HepG2 (cell line): ENCODE measurements around the gene KDM4B. TPM values are rescaled to one million over a fixed set of nuclear protein-coding genes. Genes with fewer than 3 reads are reported as not detected.
A peak's percentile ranks its signal among the peaks of the same experiment; 100 is the strongest.

Experiments used
- CBX1 ChIP-seq: IDR thresholded peaks from one replicate; pipeline ENCODE4 v1.6.1; 2016; ENCODE audit warnings: antibody characterized with exemption, low read depth
- FOXJ3 ChIP-seq: sonication (generic); formaldehyde crosslinking; IDR thresholded peaks from 2 replicates; pipeline ENCODE4 v1.4.0; 2020; ENCODE audit warnings: missing genetic modification reagents, mild to moderate bottlenecking, borderline replicate concordance
- HCFC1 ChIP-seq: fragments of 150-350 bp; IDR thresholded peaks from 2 replicates; pipeline ENCODE4 v1.6.1; 2014; ENCODE audit warnings: low read depth, low read length
- JUND ChIP-seq: sonication (generic); formaldehyde crosslinking; IDR thresholded peaks from 2 replicates; pipeline ENCODE4 v1.8.0; 2022; ENCODE audit warnings: mild to moderate bottlenecking, missing genetic modification reagents
- PRMT3 ChIP-seq: sonication (generic); formaldehyde crosslinking; IDR thresholded peaks from 2 replicates; pipeline ENCODE4 v1.8.1; 2022; ENCODE audit warnings: low read depth, mild to moderate bottlenecking, moderate library complexity, missing genetic modification reagents, borderline replicate concordance
- ZBTB8A ChIP-seq: sonication (generic); formaldehyde crosslinking; IDR thresholded peaks from 2 replicates; pipeline ENCODE4 v1.4.0; 2020; ENCODE audit warnings: mild to moderate bottlenecking, low read depth, missing genetic modification reagents, borderline replicate concordance
- ZNF263 ChIP-seq: sonication (generic); formaldehyde crosslinking; IDR thresholded peaks from 2 replicates; pipeline ENCODE4 v1.4.0; 2020; ENCODE audit warnings: missing genetic modification reagents
- ZNF382 ChIP-seq: sonication (generic); formaldehyde crosslinking; IDR thresholded peaks from 2 replicates; pipeline ENCODE4 v1.5.0; 2020; ENCODE audit warnings: missing genetic modification reagents, mild to moderate bottlenecking, borderline replicate concordance
- polyA plus RNA-seq, 8 experiments: library from polyadenylated mRNA; depleted of rRNA in 3 of 8; stranded (reverse) in 7 of 8; unstranded in 1 of 8; fragments of >200 nt; fragmentation: Illumina TruSeq in 4 of 8; extraction: Trizol in 4 of 8; gene quantifications; 2 replicates each; pipeline versions ENCODE4 v1.2.1 to v1.2.3, GENCODE V29; 2011 to 2016; ENCODE audit warnings: low read depth in 4 of 8, missing spikeins in 1 of 8, mixed read lengths in 1 of 8; ENCODE audit not compliant: insufficient read depth in 1 of 8
- total RNA-seq, 5 experiments: library from RNA; depleted of rRNA; stranded (reverse); fragments of >200 nt; fragmentation: Illumina TruSeq; extraction: Trizol; gene quantifications; 2 replicates each; pipeline ENCODE4 v1.2.3, GENCODE V29; 2016; ENCODE audit warnings: low read depth in 1 of 5
- TF ChIP-seq, protein P1 (sequence below): sonication (generic); formaldehyde crosslinking; IDR thresholded peaks from 2 replicates; pipeline ENCODE4 v1.4.0; 2020; ENCODE audit warnings: mild to moderate bottlenecking, missing genetic modification reagents
- TF ChIP-seq, protein P2 (sequence below): sonication (generic); formaldehyde crosslinking; IDR thresholded peaks from 2 replicates; pipeline ENCODE4 v1.4.0; 2020; ENCODE audit warnings: low read depth, missing genetic modification reagents
- TF ChIP-seq, protein P3 (sequence below): IDR thresholded peaks from 2 replicates; pipeline ENCODE4 v1.6.1; 2016
- TF ChIP-seq, protein P4 (sequence below): sonication (generic); formaldehyde crosslinking; IDR thresholded peaks from 2 replicates; pipeline ENCODE4 v1.5.1; 2020; ENCODE audit warnings: mild to moderate bottlenecking, missing genetic modification reagents, moderate library complexity
- TF ChIP-seq, protein P5 (sequence below): sonication (generic); formaldehyde crosslinking; IDR thresholded peaks from 2 replicates; pipeline ENCODE4 v1.4.0; 2020; ENCODE audit warnings: mild to moderate bottlenecking, missing genetic modification reagents

KDM4B gene
- total and polyA plus RNA-seq, 2 of the 13 experiments (the other 11 are each of a cell fraction or from before 2014, with no cell fraction given), result 4.9 to 14.6 TPM

DNA sequence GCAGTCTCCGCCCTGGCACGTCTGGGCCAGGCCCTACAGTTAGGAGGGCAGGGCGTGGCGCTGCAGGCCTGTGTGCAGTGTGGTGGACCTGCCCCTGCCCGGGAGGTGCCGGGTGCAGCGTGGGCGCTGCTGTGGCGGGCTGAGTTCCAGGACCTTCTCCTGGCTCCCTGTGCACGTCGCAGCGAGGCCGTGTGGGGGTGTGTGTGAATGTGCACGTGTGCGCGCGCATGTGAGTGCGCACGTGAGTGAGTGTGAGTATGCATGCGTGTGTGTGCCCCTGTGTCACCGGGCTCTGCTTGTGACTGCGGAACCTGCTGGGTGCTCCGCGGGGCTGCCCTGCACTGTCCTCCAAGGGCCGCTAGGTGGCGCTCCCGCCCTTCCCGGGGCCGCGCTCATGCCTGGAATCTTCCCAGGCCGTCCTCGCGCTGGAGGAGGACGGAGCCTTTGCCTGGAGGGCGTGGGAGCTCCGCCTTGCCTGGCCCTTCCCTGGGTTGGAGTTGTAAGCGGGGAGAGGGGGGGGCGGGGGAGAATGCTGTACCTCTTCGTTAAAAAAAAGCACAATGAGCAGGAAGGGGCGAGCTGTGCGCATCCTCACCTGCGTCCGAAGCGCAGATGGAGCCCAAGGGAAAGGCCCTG lies 79.3 kb downstream of the KDM4B start (continued):
- TF ChIP-seq, protein P1, sequence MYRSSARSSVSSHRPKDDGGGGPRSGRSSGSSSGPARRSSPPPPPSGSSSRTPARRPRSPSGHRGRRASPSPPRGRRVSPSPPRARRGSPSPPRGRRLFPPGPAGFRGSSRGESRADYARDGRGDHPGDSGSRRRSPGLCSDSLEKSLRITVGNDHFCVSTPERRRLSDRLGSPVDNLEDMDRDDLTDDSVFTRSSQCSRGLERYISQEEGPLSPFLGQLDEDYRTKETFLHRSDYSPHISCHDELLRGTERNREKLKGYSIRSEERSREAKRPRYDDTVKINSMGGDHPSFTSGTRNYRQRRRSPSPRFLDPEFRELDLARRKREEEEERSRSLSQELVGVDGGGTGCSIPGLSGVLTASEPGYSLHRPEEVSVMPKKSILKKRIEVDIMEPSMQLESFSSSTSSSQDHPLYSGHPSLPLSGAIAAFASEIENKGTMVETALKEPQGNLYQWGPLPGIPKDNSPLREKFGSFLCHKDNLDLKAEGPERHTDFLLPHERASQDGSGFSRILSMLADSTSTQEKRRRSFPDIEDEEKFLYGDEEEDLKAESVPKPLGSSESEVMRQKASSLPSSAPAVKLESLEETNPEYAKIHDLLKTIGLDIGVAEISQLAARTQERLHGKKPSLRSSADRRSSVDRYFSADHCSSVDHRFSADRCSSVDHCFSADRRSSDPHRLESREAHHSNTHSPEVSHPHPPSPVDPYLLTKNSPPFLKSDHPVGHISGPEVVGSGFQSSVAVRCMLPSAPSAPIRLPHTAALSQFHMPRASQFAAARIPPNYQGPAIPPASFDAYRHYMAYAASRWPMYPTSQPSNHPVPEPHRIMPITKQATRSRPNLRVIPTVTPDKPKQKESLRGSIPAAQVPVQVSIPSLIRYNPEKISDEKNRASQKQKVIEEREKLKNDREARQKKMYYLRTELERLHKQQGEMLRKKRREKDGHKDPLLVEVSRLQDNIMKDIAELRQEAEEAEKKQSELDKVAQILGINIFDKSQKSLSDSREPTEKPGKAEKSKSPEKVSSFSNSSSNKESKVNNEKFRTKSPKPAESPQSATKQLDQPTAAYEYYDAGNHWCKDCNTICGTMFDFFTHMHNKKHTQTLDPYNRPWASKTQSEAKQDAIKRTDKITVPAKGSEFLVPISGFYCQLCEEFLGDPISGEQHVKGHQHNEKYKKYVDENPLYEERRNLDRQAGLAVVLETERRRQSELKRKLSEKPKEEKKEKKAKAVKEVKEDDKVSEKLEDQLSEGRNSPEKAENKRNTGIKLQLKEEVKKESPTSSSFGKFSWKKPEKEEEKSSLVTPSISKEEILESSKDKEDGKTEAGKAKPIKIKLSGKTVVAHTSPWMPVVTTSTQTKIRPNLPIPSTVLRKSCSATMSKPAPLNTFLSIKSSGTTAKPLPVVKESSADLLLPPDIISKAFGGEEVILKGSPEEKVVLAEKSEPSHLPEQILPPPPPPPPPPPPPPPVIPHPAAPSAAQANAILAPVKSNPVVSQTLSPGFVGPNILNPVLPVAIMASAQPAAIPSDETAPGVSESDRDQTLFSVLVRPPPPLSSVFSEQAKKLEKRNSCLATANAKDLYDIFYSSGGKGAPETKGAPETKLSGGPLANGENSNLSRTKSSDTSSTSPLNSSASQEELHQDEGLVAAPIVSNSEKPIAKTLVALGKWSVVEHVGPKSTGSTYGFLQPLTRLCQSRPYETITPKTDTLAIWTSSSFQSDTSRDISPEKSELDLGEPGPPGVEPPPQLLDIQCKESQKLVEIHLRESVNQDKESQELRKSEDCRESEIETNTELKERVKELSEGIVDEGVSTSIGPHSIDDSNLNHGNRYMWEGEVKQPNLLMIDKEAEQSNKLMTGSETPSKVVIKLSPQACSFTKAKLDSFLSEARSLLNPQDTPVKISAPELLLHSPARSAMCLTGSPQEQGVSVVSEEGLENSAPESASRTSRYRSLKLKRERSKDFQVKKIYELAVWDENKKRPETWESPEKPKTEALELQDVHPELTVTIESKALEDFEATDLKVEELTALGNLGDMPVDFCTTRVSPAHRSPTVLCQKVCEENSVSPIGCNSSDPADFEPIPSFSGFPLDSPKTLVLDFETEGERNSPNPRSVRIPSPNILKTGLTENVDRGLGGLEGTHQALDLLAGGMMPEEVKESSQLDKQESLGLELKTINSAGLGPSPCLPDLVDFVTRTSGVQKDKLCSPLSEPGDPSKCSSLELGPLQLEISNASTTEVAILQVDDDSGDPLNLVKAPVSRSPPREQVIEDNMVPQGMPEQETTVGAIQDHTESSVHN (CRISPR knock-in tag), result peak; percentile 48; the same call in 1 of the 2 replicates
- TF ChIP-seq ZNF382 (CRISPR knock-in tag) (no peak), JUND (CRISPR knock-in tag) (0 out of 2 replicates have a peak, but pooled peaks have one; percentile 12), CBX1 (no peak), HCFC1 (no peak), FOXJ3 (CRISPR knock-in tag) (no peak), ZBTB8A (CRISPR knock-in tag) (no peak), PRMT3 (CRISPR knock-in tag) (no peak), ZNF263 (CRISPR knock-in tag) (peak; percentile 79)
- TF ChIP-seq, protein P2, sequence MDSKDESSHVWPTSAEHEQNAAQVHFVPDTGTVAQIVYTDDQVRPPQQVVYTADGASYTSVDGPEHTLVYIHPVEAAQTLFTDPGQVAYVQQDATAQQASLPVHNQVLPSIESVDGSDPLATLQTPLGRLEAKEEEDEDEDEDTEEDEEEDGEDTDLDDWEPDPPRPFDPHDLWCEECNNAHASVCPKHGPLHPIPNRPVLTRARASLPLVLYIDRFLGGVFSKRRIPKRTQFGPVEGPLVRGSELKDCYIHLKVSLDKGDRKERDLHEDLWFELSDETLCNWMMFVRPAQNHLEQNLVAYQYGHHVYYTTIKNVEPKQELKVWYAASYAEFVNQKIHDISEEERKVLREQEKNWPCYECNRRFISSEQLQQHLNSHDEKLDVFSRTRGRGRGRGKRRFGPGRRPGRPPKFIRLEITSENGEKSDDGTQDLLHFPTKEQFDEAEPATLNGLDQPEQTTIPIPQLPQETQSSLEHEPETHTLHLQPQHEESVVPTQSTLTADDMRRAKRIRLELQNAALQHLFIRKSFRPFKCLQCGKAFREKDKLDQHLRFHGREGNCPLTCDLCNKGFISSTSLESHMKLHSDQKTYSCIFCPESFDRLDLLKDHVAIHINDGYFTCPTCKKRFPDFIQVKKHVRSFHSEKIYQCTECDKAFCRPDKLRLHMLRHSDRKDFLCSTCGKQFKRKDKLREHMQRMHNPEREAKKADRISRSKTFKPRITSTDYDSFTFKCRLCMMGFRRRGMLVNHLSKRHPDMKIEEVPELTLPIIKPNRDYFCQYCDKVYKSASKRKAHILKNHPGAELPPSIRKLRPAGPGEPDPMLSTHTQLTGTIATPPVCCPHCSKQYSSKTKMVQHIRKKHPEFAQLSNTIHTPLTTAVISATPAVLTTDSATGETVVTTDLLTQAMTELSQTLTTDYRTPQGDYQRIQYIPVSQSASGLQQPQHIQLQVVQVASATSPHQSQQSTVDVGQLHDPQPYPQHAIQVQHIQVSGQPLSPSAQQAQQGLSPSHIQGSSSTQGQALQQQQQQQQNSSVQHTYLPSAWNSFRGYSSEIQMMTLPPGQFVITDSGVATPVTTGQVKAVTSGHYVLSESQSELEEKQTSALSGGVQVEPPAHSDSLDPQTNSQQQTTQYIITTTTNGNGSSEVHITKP, result no peak
- TF ChIP-seq, protein P3, sequence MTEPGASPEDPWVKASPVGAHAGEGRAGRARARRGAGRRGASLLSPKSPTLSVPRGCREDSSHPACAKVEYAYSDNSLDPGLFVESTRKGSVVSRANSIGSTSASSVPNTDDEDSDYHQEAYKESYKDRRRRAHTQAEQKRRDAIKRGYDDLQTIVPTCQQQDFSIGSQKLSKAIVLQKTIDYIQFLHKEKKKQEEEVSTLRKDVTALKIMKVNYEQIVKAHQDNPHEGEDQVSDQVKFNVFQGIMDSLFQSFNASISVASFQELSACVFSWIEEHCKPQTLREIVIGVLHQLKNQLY (CRISPR knock-in tag), result no peak
- TF ChIP-seq, protein P4, sequence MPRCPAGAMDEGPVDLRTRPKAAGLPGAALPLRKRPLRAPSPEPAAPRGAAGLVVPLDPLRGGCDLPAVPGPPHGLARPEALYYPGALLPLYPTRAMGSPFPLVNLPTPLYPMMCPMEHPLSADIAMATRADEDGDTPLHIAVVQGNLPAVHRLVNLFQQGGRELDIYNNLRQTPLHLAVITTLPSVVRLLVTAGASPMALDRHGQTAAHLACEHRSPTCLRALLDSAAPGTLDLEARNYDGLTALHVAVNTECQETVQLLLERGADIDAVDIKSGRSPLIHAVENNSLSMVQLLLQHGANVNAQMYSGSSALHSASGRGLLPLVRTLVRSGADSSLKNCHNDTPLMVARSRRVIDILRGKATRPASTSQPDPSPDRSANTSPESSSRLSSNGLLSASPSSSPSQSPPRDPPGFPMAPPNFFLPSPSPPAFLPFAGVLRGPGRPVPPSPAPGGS (CRISPR knock-in tag), result 0 out of 2 replicates have a peak, but pooled peaks have one; percentile 72
- TF ChIP-seq, protein P5, sequence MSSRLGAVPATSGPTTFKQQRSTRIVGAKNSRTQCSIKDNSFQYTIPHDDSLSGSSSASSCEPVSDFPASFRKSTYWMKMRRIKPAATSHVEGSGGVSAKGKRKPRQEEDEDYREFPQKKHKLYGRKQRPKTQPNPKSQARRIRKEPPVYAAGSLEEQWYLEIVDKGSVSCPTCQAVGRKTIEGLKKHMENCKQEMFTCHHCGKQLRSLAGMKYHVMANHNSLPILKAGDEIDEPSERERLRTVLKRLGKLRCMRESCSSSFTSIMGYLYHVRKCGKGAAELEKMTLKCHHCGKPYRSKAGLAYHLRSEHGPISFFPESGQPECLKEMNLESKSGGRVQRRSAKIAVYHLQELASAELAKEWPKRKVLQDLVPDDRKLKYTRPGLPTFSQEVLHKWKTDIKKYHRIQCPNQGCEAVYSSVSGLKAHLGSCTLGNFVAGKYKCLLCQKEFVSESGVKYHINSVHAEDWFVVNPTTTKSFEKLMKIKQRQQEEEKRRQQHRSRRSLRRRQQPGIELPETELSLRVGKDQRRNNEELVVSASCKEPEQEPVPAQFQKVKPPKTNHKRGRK (CRISPR knock-in tag), result no peak
